ENCODE measurements around the gene NOX5. TPM values are rescaled to one million over a fixed set of nuclear protein-coding genes. Genes with fewer than 3 reads are reported as not detected.
A peak's percentile ranks its signal among the peaks of the same experiment; 100 is the strongest.

NOX5 gene
- total RNA-seq, 2 experiments from 2014 or later: not detected

- Histone ChIP-seq H3K27ac (ENCODE audit: low read depth, low read length, poor library complexity, severe bottlenecking) (no peak overlapping the region), H3K4me3 (ENCODE audit: low read depth, low read length, poor library complexity, severe bottlenecking) (no peak overlapping the region), H3K79me2 (ENCODE audit: insufficient read depth, low read depth, low read length) (no peaks in the 10 kb centered on the region), H2AFZ (ENCODE audit: low read length) (peak overlapping the region; percentile 89), H3K9me3 (ENCODE audit: low read length) (no peaks in the 10 kb centered on the region), H3K36me3 (ENCODE audit: insufficient read depth, low read length) (no peaks in the 10 kb centered on the region), H4K20me1 (ENCODE audit: insufficient read depth, low read length) (no peaks in the 10 kb centered on the region), H3K9me2 (ENCODE audit: insufficient read depth, low read length) (no peaks in the 10 kb centered on the region), H3K4me1 (ENCODE audit: insufficient read depth, low read length, poor library complexity, severe bottlenecking) (peaks cover 37% of the 10 kb centered on the region), H3K4me2 (ENCODE audit: low read length) (peak overlapping the region; percentile 47)
- no peak for TF ChIP-seq EZH2phosphoT487 (IDR thresholded peaks at IDR 0.05; ENCODE audit: borderline replicate concordance, low read depth, low read length)
- TF ChIP-seq, protein P1, sequence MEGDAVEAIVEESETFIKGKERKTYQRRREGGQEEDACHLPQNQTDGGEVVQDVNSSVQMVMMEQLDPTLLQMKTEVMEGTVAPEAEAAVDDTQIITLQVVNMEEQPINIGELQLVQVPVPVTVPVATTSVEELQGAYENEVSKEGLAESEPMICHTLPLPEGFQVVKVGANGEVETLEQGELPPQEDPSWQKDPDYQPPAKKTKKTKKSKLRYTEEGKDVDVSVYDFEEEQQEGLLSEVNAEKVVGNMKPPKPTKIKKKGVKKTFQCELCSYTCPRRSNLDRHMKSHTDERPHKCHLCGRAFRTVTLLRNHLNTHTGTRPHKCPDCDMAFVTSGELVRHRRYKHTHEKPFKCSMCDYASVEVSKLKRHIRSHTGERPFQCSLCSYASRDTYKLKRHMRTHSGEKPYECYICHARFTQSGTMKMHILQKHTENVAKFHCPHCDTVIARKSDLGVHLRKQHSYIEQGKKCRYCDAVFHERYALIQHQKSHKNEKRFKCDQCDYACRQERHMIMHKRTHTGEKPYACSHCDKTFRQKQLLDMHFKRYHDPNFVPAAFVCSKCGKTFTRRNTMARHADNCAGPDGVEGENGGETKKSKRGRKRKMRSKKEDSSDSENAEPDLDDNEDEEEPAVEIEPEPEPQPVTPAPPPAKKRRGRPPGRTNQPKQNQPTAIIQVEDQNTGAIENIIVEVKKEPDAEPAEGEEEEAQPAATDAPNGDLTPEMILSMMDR (conservative IDR thresholded peaks at IDR 0.05; ENCODE audit: low read length): peak; percentile 97
- intact Hi-C loops (cut with micrococcal nuclease; ENCODE audit: unreplicated experiment): loop anchor here (1.0 to 2.0 kb wide), 2 partner anchors 206 to 335 kb away; no protein-coding TSS in a partner anchor
- DNase-seq (ENCODE audit: low spot score): peak; percentile 83
- BruUV-seq (replicated peaks): no TSS peak
- POLR2A ChIA-PET: no interaction called here
- CTCF ChIA-PET (ENCODE audit: unreplicated experiment): interaction anchor here (1.3 kb wide), 1 partner anchor 335 kb away, joined by 3 read pairs; no protein-coding TSS in a partner anchor
These were observed 44.5 kb downstream of the NOX5 start for GRCh38 chr15:69058830-69059556.

GRCh38 chr15:69059557-69059943 lies 45.1 kb downstream of the NOX5 start:
- Histone ChIP-seq H3K36me3 (ENCODE audit: insufficient read depth, low read length) (no peaks in the 10 kb centered on the region), H3K4me1 (ENCODE audit: insufficient read depth, low read length, poor library complexity, severe bottlenecking) (peaks cover 37% of the 10 kb centered on the region), H3K79me2 (ENCODE audit: insufficient read depth, low read depth, low read length) (no peaks in the 10 kb centered on the region), H4K20me1 (ENCODE audit: insufficient read depth, low read length) (no peaks in the 10 kb centered on the region), H3K9me3 (ENCODE audit: low read length) (no peaks in the 10 kb centered on the region), H3K4me2 (ENCODE audit: low read length) (peak overlapping the region; percentile 47), H3K9me2 (ENCODE audit: insufficient read depth, low read length) (no peaks in the 10 kb centered on the region), H3K4me3 (ENCODE audit: low read depth, low read length, poor library complexity, severe bottlenecking) (no peak overlapping the region), H3K27ac (ENCODE audit: low read depth, low read length, poor library complexity, severe bottlenecking) (no peak overlapping the region), H2AFZ (ENCODE audit: low read length) (peak overlapping the region; percentile 89)
- DNase-seq (ENCODE audit: low spot score): no peak
- POLR2A ChIA-PET: no interaction called here
- no TSS peak for BruUV-seq (replicated peaks)
- CTCF ChIA-PET (ENCODE audit: unreplicated experiment): interaction anchor here (1.3 kb wide), 1 partner anchor 334 kb away, joined by 3 read pairs; no protein-coding TSS in a partner anchor
- intact Hi-C loops (cut with micrococcal nuclease; ENCODE audit: unreplicated experiment): loop anchor here (1.0 to 2.0 kb wide), 2 partner anchors 205 to 335 kb away; no protein-coding TSS in a partner anchor
- TF ChIP-seq EZH2phosphoT487 (IDR thresholded peaks at IDR 0.05; ENCODE audit: borderline replicate concordance, low read depth, low read length): no peak
- TF ChIP-seq, protein P1 (conservative IDR thresholded peaks at IDR 0.05; ENCODE audit: low read length): no peak

DNA sequence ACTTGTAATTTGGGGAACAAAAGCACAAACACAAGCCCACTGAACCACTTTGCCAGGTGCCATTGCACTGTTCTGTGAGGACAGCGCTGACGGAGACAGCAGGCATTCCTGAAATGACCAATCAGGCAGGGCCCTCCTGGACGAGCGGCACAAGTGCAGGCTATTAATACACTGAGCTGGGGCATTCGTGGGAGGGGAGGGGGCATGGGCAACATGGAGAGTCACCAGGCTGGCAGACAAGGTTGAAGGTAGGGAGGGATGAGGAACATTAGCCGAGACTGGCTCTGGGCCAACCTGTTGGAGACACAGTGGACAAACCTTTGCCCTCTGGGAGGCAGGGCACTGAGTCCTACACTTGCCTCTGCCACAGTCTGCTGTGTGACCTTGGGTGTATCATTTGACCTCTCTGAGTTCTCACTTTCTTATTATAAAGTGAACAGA lies 45.6 kb downstream of the NOX5 start:
- H3K4me3 ChIP-seq (ENCODE audit: low read depth, low read length, poor library complexity, severe bottlenecking): no peak overlapping the region
- H3K36me3 ChIP-seq (ENCODE audit: insufficient read depth, low read length): no peaks in the 10 kb centered on the region
- H4K20me1 ChIP-seq (ENCODE audit: insufficient read depth, low read length): no peaks in the 10 kb centered on the region
- POLR2A ChIA-PET: no interaction called here
- no peak overlapping the region for H3K27ac ChIP-seq (ENCODE audit: low read depth, low read length, poor library complexity, severe bottlenecking)
- H3K79me2 ChIP-seq (ENCODE audit: insufficient read depth, low read depth, low read length): no peaks in the 10 kb centered on the region
- no peaks in the 10 kb centered on the region for H3K9me3 ChIP-seq (ENCODE audit: low read length)
- no peak overlapping the region; the same call in 1 of the 2 replicates for H2AFZ ChIP-seq (ENCODE audit: low read length)
- intact Hi-C loops (cut with micrococcal nuclease; ENCODE audit: unreplicated experiment): no loop called here
- TF ChIP-seq, protein P1 (conservative IDR thresholded peaks at IDR 0.05; ENCODE audit: low read length): no peak
- TF ChIP-seq EZH2phosphoT487 (IDR thresholded peaks at IDR 0.05; ENCODE audit: borderline replicate concordance, low read depth, low read length): no peak
- CTCF ChIA-PET (ENCODE audit: unreplicated experiment): no interaction called here
- peaks cover 37% of the 10 kb centered on the region for H3K4me1 ChIP-seq (ENCODE audit: insufficient read depth, low read length, poor library complexity, severe bottlenecking)
- DNase-seq (ENCODE audit: low spot score): no peak
- no peaks in the 10 kb centered on the region for H3K9me2 ChIP-seq (ENCODE audit: insufficient read depth, low read length)
- no TSS peak for BruUV-seq (replicated peaks)
- no peak overlapping the region; the same call in 1 of the 2 replicates for H3K4me2 ChIP-seq (ENCODE audit: low read length)

All from OCI-LY7 (cell line).